Adrenal gland (tissue), 12 donors: ENCODE data around the gene ACD. TPM values are rescaled to one million over a fixed set of nuclear protein-coding genes. Genes with fewer than 3 reads are reported as not detected.

Source experiments
- DNase-seq, 7 donors: peaks; one replicate each; pipeline ENCODE4 v3.0.0-alpha.2; 2019 to 2020
- H3K27ac ChIP-seq, 5 donors: fragments of 200-600 bp; sonication (generic) in 4 of 5; 1 replicate in 3 of 5; 2 replicates in 2 of 5; pipeline versions ENCODE4 v1.5.1 to v1.8.0; 2016 to 2020; ENCODE audit warnings: mild to moderate bottlenecking in 1 of 5
- H3K27me3 ChIP-seq: fragments of 200-600 bp; 2 replicates; pipeline ENCODE4 v1.8.0; 2021
- H3K36me3 ChIP-seq, 2 donors: fragments of 200-600 bp; replicated peaks in 1 of 2; 1 replicate in 1 of 2; 2 replicates in 1 of 2; pipeline versions ENCODE4 v1.5.1 to v1.8.0; 2018 to 2022
- H3K4me1 ChIP-seq, 2 donors: fragments of 200-600 bp; replicated peaks in 1 of 2; 1 replicate in 1 of 2; 2 replicates in 1 of 2; pipeline versions ENCODE4 v1.5.1 to v1.8.0; 2018 to 2021
- H3K4me3 ChIP-seq, 4 donors: fragments of 200-600 bp; sonication (generic) in 3 of 4; one replicate each; pipeline ENCODE4 v1.5.1; 2016 to 2018
- H3K9me3 ChIP-seq, 3 donors: fragments of 200-600 bp; sonication (generic) in 1 of 3; replicated peaks in 1 of 3; 1 replicate in 2 of 3; 2 replicates in 1 of 3; pipeline versions ENCODE4 v1.5.1 to v1.8.0; 2016 to 2021
- CTCF ChIP-seq, 6 experiments: fragments of 450-650 bp in 4 of 6; fragments of 200-600 bp in 2 of 6; sonication (generic) in 1 of 6; IDR thresholded peaks; 1 replicate in 5 of 6; 2 replicates in 1 of 6; pipeline versions ENCODE4 v1.5.1 to v1.8.0; 2016 to 2021; ENCODE audit warnings: antibody characterized with exemption in 6 of 6, mild to moderate bottlenecking in 2 of 6, moderate library complexity in 1 of 6
- POLR2A ChIP-seq, 2 donors: fragments of 450-650 bp; IDR thresholded peaks; one replicate each; pipeline ENCODE4 v1.6.1; 2017; ENCODE audit warnings: antibody characterized with exemption in 2 of 2, mild to moderate bottlenecking in 2 of 2, moderate library complexity in 1 of 2
- WGBS, 4 donors: extraction: QIAGEN DNeasy Blood & Tissue Kit in 2 of 4; methylation state at CpG; one replicate each; pipeline versions ENCODE4 v1.1.5 to v1.1.7; 2013 to 2017; 5-methylcytosine and 5-hydroxymethylcytosine counted together
- intact Hi-C, 2 donors: fragments of 100-400 bp; cut with DNase I; formaldehyde crosslinking; loops; one replicate each; pipeline versions ENCODE4 v1.14.1 to v1.15.0; 2022 to 2023
- polyA plus RNA-seq, 3 donors: library from polyadenylated mRNA; stranded (reverse); fragments of 200-250 nt in 2 of 3; fragments of 350-450 nt in 1 of 3; fragmentation: Illumina TruSeq in 1 of 3; extraction: RNeasy Lipid Tissue Mini Kit (QIAGEN cat#74804) in 1 of 3; gene quantifications; one replicate each; pipeline ENCODE4 v1.2.3, GENCODE V29; 2013 to 2014
- total RNA-seq, 9 donors: library from RNA; depleted of rRNA in 4 of 9; stranded (reverse); fragments of >200 nt in 4 of 9; fragments of 120-200 nt in 1 of 9; fragmentation: NEBNext Ultra II Directional in 1 of 9; extraction: Animal tissue kit (Norgen Biotek cat#: 25700) in 1 of 9; gene quantifications; one replicate each; pipeline versions ENCODE4 v1.1.0 to v1.2.4, GENCODE V29; 2013 to 2023
- donor health status: healthy with polysubstance abuse.
- donor health status: Bipolar disorder and iron deficiency.
- donor health status: DM: yes; HTN: yes; CAD: no.
- donor health status: DM: no; HTN: no; CAD: no.
- donor health status: DM: no; HTN: no; CAD: no.
- donor health status: DM: yes; HTN: yes; CAD: no.

ACD gene
- total and polyA plus RNA-seq, 12 donors = 7.3 to 47.0 (median 20.7) TPM

- intact Hi-C loops = loop anchor here (10.0 kb wide), 3 partner anchors 135 to 355 kb away; no protein-coding TSS in a partner anchor
- no peak for DNase-seq
- TF ChIP-seq POLR2A (IDR thresholded peaks at IDR 0.05) (no peak), CTCF (IDR thresholded peaks at IDR 0.05) (no peak)
- Histone ChIP-seq H3K27me3 (no peaks in the 10 kb centered on the region), H3K4me3 (no peak overlapping the region), H3K36me3 (peaks cover 0 to 30% of the 10 kb centered on the region in 2 donors), H3K4me1 (no peaks in the 10 kb centered on the region), H3K27ac (no peak overlapping the region), H3K9me3 (no peaks in the 10 kb centered on the region)
- 89 to 94% (median 93%) methylated on average over 10 of the region's 10 CpGs for WGBS, 4 donors
Measured at GRCh38 chr16:67679935-67680897, 20.2 kb upstream of the ACD start.

GRCh38 chr16:67678354-67679023 lies 18.4 kb upstream of the ACD start:
- Histone ChIP-seq H3K9me3 (no peaks in the 10 kb centered on the region), H3K4me1 (peaks cover 9 to 12% of the 10 kb centered on the region in 2 donors), H3K27me3 (no peaks in the 10 kb centered on the region), H3K27ac (no peak overlapping the region), H3K4me3 (no peak overlapping the region), H3K36me3 (peaks cover 0 to 19% of the 10 kb centered on the region in 2 donors)
- intact Hi-C loops = loop anchor here (10.0 kb wide), 3 partner anchors 136 to 356 kb away; no protein-coding TSS in a partner anchor
- no peak for TF ChIP-seq POLR2A (IDR thresholded peaks at IDR 0.05)
- TF ChIP-seq CTCF (IDR thresholded peaks at IDR 0.05) = no peak
- DNase-seq = no peak
- WGBS, 4 donors = 82 to 93% (median 89%) methylated on average over 12 of the region's 12 CpGs

- 83 to 100% (median 100%) methylated on average over 1 of the region's 1 CpG for WGBS, 4 donors
Measured at GRCh38 chr16:67677712-67678111, 17.7 kb upstream of the ACD start.

More at GRCh38 chr16:67677712-67678111, 17.7 kb upstream of the ACD start:
- Histone ChIP-seq H3K27me3 (no peaks in the 10 kb centered on the region), H3K36me3 (peaks cover 0 to 12% of the 10 kb centered on the region in 2 donors), H3K4me1 (peaks cover 12 to 20% of the 10 kb centered on the region in 2 donors), H3K4me3 (no peak overlapping the region), H3K27ac (no peak overlapping the region), H3K9me3 (no peaks in the 10 kb centered on the region)
- DNase-seq = no peak
- intact Hi-C loops = loop anchor here (10.0 kb wide), 3 partner anchors 137 to 357 kb away; no protein-coding TSS in a partner anchor
- TF ChIP-seq CTCF (IDR thresholded peaks at IDR 0.05) (no peak), POLR2A (IDR thresholded peaks at IDR 0.05) (no peak)
